Neural progenitor cell (in vitro differentiated cells): ENCODE data around the gene RNF220. TPM values are rescaled to one million over a fixed set of nuclear protein-coding genes. Genes with fewer than 3 reads are reported as not detected.

Experiments used
- DNase-seq: peaks from one replicate; pipeline ENCODE4 v3.0.0-alpha.2; 2016; ENCODE audit warnings: low spot score
- H2AFZ ChIP-seq: fragments of 200-600 bp; sonication (generic); replicated peaks from 2 replicates; pipeline ENCODE4 v1.6.1; 2016; ENCODE audit warnings: antibody characterized with exemption
- H3F3A ChIP-seq: fragments of 200-600 bp; sonication (generic); 2 replicates; pipeline ENCODE4 v1.6.1; 2016; ENCODE audit warnings: antibody characterized with exemption, low read depth
- H3K27ac ChIP-seq: fragments of 200-600 bp; sonication (generic); 2 replicates; pipeline ENCODE4 v1.5.1; 2016; ENCODE audit warnings: mild to moderate bottlenecking
- H3K27me3 ChIP-seq: fragments of 200-600 bp; sonication (generic); 2 replicates; pipeline ENCODE4 v1.6.1; 2016; ENCODE audit warnings: mild to moderate bottlenecking, moderate library complexity
- H3K36me3 ChIP-seq: fragments of 200-600 bp; sonication (generic); 2 replicates; pipeline ENCODE4 v1.5.1; 2016
- H3K4me1 ChIP-seq: fragments of 200-600 bp; sonication (generic); 2 replicates; pipeline ENCODE4 v1.6.1; 2016; ENCODE audit warnings: mixed run types
- H3K4me2 ChIP-seq: fragments of 200-600 bp; sonication (generic); 2 replicates; pipeline ENCODE4 v1.6.1; 2016
- H3K4me3 ChIP-seq: fragments of 200-600 bp; sonication (generic); 2 replicates; pipeline ENCODE4 v1.5.1; 2016
- H3K79me2 ChIP-seq: fragments of 200-600 bp; sonication (generic); 2 replicates; pipeline ENCODE4 v1.6.1; 2016; ENCODE audit warnings: low read depth
- H3K9ac ChIP-seq: fragments of 200-600 bp; sonication (generic); 2 replicates; pipeline ENCODE4 v1.6.1; 2016
- H3K9me3 ChIP-seq: fragments of 200-600 bp; sonication (generic); 2 replicates; pipeline ENCODE4 v1.5.1; 2016; ENCODE audit warnings: low read depth
- H4K20me1 ChIP-seq: fragments of 200-600 bp; sonication (generic); 2 replicates; pipeline ENCODE4 v1.6.1; 2016; ENCODE audit warnings: low read depth
- H3K27ac Mint-ChIP-seq: 3 replicates; pipeline ENCODE4 v1.8.0; 2021; ENCODE audit warnings: mixed read lengths
- H3K27me3 Mint-ChIP-seq: 2 replicates; pipeline ENCODE4 v1.8.0; 2022; ENCODE audit warnings: low read depth, mild to moderate bottlenecking, inconsistent platforms, moderate library complexity, mixed read lengths; ENCODE audit not compliant: insufficient read depth
- H3K36me3 Mint-ChIP-seq: 3 replicates; pipeline ENCODE4 v1.8.0; 2021; ENCODE audit warnings: mixed read lengths
- H3K4me1 Mint-ChIP-seq: 3 replicates; pipeline ENCODE4 v1.8.0; 2021; ENCODE audit warnings: mixed read lengths
- H3K4me3 Mint-ChIP-seq: 3 replicates; pipeline ENCODE4 v1.8.0; 2021; ENCODE audit warnings: mild to moderate bottlenecking, moderate library complexity, mixed read lengths
- H3K9me3 Mint-ChIP-seq: 3 replicates; pipeline ENCODE4 v1.8.0; 2020; ENCODE audit warnings: mixed read lengths
- CTCF ChIP-seq: fragments of 200-600 bp; sonication (generic); IDR thresholded peaks from 2 replicates; pipeline ENCODE4 v1.5.1; 2017; ENCODE audit warnings: antibody characterized with exemption, mild to moderate bottlenecking
- EZH2 ChIP-seq: fragments of 200-600 bp; sonication (generic); IDR thresholded peaks from 2 replicates; pipeline ENCODE4 v1.6.1; 2017; ENCODE audit warnings: antibody characterized with exemption, mild to moderate bottlenecking, moderate library complexity
- EZH2phosphoT487 ChIP-seq: fragments of 200-600 bp; sonication (generic); IDR thresholded peaks from 2 replicates; pipeline ENCODE4 v1.6.1; 2017; ENCODE audit warnings: antibody characterized with exemption
- total RNA-seq: library from RNA; depleted of rRNA; stranded (reverse); fragments of >200 nt; gene quantifications from 2 replicates; pipeline ENCODE4 v1.2.3, GENCODE V29; 2015; ENCODE audit warnings: low replicate concordance

The RNF220 gene
- total RNA-seq, 1 donor from 2014 or later = 93.8 TPM

- Histone ChIP-seq H3K9me3 (no peaks in the 10 kb centered on the region), H4K20me1 (no peaks in the 10 kb centered on the region), H3K4me1 (no peaks in the 10 kb centered on the region), H3K4me3 (no peak overlapping the region), H3F3A (no peaks in the 10 kb centered on the region), H3K27me3 (peaks cover 68% of the 10 kb centered on the region), H3K4me2 (no peak overlapping the region), H2AFZ (no peak overlapping the region), H3K79me2 (no peaks in the 10 kb centered on the region), H3K9ac (no peak overlapping the region), H3K27ac (no peak overlapping the region), H3K36me3 (no peaks in the 10 kb centered on the region)
- Mint-ChIP-seq H3K4me1 (peaks cover 4% of the 10 kb centered on the region), H3K9me3 (no peaks in the 10 kb centered on the region), H3K4me3 (no peak overlapping the region), H3K27me3 (peaks cover 6% of the 10 kb centered on the region), H3K36me3 (no peaks in the 10 kb centered on the region), H3K27ac (no peak overlapping the region)
- TF ChIP-seq CTCF = no peak
- no peak for TF ChIP-seq EZH2
- no peak for TF ChIP-seq EZH2phosphoT487
- no peak for DNase-seq
Observed at GRCh38 chr1:44603718-44604117, 198.7 kb downstream of the RNF220 start.

DNA sequence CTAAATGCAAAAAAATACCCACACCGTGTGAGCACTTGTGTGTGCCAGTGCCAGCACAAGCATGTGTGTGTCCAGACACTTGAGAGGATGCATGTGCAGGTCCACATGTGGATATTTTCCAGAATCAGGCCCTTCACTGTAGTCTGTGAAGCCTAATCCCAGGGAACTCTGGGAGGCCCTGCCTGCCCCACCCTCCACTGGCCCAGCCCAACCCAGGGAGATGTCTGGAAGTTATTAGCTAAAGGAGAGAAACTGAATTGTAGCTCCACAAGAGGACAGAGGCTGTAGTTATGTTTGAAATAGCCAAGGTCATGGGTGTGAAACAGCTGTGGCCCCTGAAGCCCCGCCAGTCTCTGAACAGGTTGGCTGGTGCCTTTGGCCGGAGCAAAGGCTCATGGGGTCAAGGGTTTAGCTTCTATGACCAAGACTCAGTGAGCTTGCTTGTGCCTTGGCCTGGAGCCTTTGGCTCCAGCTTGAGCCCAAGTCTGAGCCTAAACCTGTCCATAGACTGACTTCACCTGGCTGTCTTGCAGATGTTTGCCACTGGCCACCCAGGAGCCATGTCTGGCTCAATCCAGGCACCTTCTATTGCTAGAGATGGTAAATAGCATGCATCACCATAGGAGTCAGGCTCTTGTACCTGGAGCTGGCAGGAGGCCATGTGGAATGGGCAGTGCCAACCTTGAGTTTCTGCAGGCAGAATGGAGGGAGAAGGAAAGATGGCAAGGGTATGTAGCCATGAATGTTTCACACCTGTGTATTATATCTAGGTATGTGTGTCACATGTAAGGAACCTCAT, 199.3 kb downstream of the RNF220 start:
- Histone ChIP-seq H3K79me2 (no peaks in the 10 kb centered on the region), H3K4me3 (no peak overlapping the region), H3K36me3 (no peaks in the 10 kb centered on the region), H2AFZ (no peak overlapping the region), H3K9ac (no peak overlapping the region), H4K20me1 (no peaks in the 10 kb centered on the region), H3K4me1 (no peaks in the 10 kb centered on the region), H3K27ac (no peak overlapping the region), H3K27me3 (peaks cover 68% of the 10 kb centered on the region), H3F3A (no peaks in the 10 kb centered on the region), H3K9me3 (no peaks in the 10 kb centered on the region), H3K4me2 (no peak overlapping the region)
- Mint-ChIP-seq H3K4me3 (no peak overlapping the region), H3K27me3 (peaks cover 6% of the 10 kb centered on the region), H3K4me1 (peaks cover 7% of the 10 kb centered on the region), H3K9me3 (no peaks in the 10 kb centered on the region), H3K27ac (no peak overlapping the region), H3K36me3 (no peaks in the 10 kb centered on the region)
- no peak for TF ChIP-seq EZH2phosphoT487
- no peak for TF ChIP-seq EZH2
- no peak for TF ChIP-seq CTCF
- no peak for DNase-seq

DNA sequence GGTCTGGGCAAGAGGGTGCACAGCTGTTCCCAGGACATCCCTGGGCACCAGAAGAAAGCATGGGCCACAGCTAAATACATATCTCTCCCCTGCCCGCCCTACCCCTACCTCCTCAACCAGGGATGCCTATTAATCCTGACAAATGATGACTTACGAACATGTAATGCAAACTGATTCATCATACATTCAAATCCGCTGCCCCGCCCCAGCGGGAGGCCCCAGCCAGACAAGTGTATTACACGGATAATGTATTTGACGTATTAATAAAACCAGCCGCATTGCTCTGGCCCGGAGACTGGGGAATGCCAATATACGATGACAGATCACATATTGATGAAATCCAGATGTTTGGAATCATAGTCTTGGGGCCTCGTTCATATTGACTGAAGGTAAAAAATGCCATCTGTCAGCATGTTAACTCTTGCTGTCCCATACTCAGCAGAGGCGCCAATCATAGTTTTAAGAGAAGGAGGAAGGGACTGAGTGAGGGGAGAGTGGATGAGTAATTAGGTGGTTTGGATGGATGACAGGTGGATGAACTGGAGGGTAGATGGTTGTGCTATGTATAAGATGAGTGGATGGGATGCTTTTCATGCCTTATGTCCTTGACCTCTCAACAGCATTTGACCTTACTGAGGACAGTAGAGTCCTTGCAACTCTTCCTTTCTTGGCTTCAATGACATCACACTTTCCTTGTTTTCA, 201.0 kb downstream of the RNF220 start:
- Mint-ChIP-seq H3K36me3 (no peaks in the 10 kb centered on the region), H3K9me3 (no peaks in the 10 kb centered on the region), H3K4me3 (no peak overlapping the region), H3K27me3 (peaks cover 6% of the 10 kb centered on the region), H3K4me1 (peaks cover 13% of the 10 kb centered on the region), H3K27ac (no peak overlapping the region)
- no peak overlapping the region for H3K4me3 ChIP-seq
- H3K4me2 ChIP-seq = no peak overlapping the region
- H2AFZ ChIP-seq = no peak overlapping the region
- H3K9me3 ChIP-seq = no peaks in the 10 kb centered on the region
- H3K79me2 ChIP-seq = no peaks in the 10 kb centered on the region
- peaks cover 52% of the 10 kb centered on the region for H3K27me3 ChIP-seq
- no peak for DNase-seq
- no peak overlapping the region for H3K9ac ChIP-seq
- H4K20me1 ChIP-seq = peaks cover 6% of the 10 kb centered on the region
- H3F3A ChIP-seq = peaks cover 9% of the 10 kb centered on the region
- no peak for TF ChIP-seq EZH2
- no peak for TF ChIP-seq CTCF
- no peak for TF ChIP-seq EZH2phosphoT487
- no peaks in the 10 kb centered on the region for H3K36me3 ChIP-seq
- no peak overlapping the region for H3K27ac ChIP-seq
- peaks cover 13% of the 10 kb centered on the region for H3K4me1 ChIP-seq
